ENCODE data around the gene LRPAP1. TPM values are rescaled to one million over a fixed set of nuclear protein-coding genes. Genes with fewer than 3 reads are reported as not detected.
"Not testable (repeated sequence)": the region's sequence is repeated elsewhere in the genome, so short reads cannot be mapped to it uniquely, and the experiment has no call there.

The LRPAP1 gene
- total and polyA plus RNA-seq, 9 donors: 74.3 to 179 (median 135) TPM

DNA sequence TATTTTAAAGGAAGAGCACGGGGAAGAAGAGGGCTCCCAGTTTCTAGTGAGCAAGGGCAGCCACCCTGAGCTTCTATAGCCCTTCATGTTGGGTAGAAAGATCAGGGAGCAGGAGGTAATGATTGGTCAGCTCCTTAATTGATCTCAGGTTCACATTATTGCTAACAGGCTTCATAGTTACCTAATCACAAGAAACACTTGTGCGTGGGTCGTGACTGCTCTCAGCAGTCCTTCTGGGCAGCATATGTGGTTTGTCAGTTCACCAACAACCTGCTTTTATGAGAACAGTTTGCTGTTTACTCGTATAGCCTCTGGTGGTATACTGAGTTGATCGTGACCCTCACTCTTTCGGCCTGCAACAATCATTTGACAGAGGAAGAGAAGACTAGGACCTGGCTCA, 73.9 kb downstream of the LRPAP1 start:
- Histone ChIP-seq H3K27ac (no peak overlapping the region), H3K27me3 (no peaks in the 10 kb centered on the region), H3K4me3 (no peak overlapping the region), H3K9me3 (peaks cover 0 to 9% of the 10 kb centered on the region in 2 donors), H3K36me3 (no peaks in the 10 kb centered on the region), H3K4me1 (ENCODE audit: insufficient read depth) (no peaks in the 10 kb centered on the region)
- TF ChIP-seq POLR2A (IDR thresholded peaks at IDR 0.05): no peak
- TF ChIP-seq, protein P1, sequence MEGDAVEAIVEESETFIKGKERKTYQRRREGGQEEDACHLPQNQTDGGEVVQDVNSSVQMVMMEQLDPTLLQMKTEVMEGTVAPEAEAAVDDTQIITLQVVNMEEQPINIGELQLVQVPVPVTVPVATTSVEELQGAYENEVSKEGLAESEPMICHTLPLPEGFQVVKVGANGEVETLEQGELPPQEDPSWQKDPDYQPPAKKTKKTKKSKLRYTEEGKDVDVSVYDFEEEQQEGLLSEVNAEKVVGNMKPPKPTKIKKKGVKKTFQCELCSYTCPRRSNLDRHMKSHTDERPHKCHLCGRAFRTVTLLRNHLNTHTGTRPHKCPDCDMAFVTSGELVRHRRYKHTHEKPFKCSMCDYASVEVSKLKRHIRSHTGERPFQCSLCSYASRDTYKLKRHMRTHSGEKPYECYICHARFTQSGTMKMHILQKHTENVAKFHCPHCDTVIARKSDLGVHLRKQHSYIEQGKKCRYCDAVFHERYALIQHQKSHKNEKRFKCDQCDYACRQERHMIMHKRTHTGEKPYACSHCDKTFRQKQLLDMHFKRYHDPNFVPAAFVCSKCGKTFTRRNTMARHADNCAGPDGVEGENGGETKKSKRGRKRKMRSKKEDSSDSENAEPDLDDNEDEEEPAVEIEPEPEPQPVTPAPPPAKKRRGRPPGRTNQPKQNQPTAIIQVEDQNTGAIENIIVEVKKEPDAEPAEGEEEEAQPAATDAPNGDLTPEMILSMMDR (IDR thresholded peaks at IDR 0.05): no peak
- no peak for TF ChIP-seq EP300 (IDR thresholded peaks at IDR 0.05)
- 73 to 86% (median 76%) methylated on average over 6 of the region's 6 CpGs for WGBS, 3 donors
- no peak for DNase-seq
- intact Hi-C loops (cut with DNase I): no loop called here

GRCh38 chr4:3455596-3455995, 76.6 kb downstream of the LRPAP1 start:
- H3K36me3 ChIP-seq; H3K27ac ChIP-seq; H3K4me1 ChIP-seq (ENCODE audit: insufficient read depth); H3K27me3 ChIP-seq; H3K9me3 ChIP-seq; DNase-seq; intact Hi-C loops (cut with DNase I); H3K4me3 ChIP-seq: not testable (repeated sequence)
- 88 to 90% (median 89%) methylated on average over 3 of the region's 3 CpGs for WGBS, 3 donors

Other genes with a start within 250 kb of the LRPAP1 start
- 10 to 100 TPM; 15.3 to 50.7 (median 42.1) TPM for gene RGS12, start 239.4 kb downstream of the LRPAP1 start, total RNA-seq
- 10 to 100 TPM; 11.4 to 29.0 TPM for gene RGS12, start 239.4 kb downstream of the LRPAP1 start, polyA plus RNA-seq
- 1 to 10 TPM in 1 of 7 donors, under 1 TPM in 5, not detected in 1; 0.15 to 2.1 (median 0.47) TPM for gene HGFAC, start 90.5 kb downstream of the LRPAP1 start, total RNA-seq
- 1 to 10 TPM in 1 of 2 donors, not detected in 1; 1.1 TPM for gene HGFAC, start 90.5 kb downstream of the LRPAP1 start, polyA plus RNA-seq
- 10 to 100 TPM in 2 of 7 donors, 1 to 10 TPM in 2, under 1 TPM in 1, not detected in 2; 0.24 to 33.4 (median 2.5) TPM for gene DOK7, start 69.1 kb downstream of the LRPAP1 start, total RNA-seq
- under 1 TPM in 1 of 2 donors, not detected in 1; 0.19 TPM for gene DOK7, start 69.1 kb downstream of the LRPAP1 start, polyA plus RNA-seq
- 10 to 100 TPM in 2 of 7 donors, 1 to 10 TPM in 4, under 1 TPM in 1; 0.35 to 15.1 (median 5.8) TPM for gene ADRA2C, start 234.0 kb upstream of the LRPAP1 start, total RNA-seq
- 1 to 10 TPM in 1 of 2 donors, under 1 TPM in 1; 0.75 to 1.0 TPM for gene ADRA2C, start 234.0 kb upstream of the LRPAP1 start, polyA plus RNA-seq

Measured in ovary (tissue), 9 donors.